GM03348 (cell line): ENCODE measurements around the gene TANGO2.

Experiments
- DNase-seq: peaks from one replicate; pipeline ENCODE4 v3.0.0; 2012; ENCODE audit warnings: low spot score

The TANGO2 gene

DNA sequence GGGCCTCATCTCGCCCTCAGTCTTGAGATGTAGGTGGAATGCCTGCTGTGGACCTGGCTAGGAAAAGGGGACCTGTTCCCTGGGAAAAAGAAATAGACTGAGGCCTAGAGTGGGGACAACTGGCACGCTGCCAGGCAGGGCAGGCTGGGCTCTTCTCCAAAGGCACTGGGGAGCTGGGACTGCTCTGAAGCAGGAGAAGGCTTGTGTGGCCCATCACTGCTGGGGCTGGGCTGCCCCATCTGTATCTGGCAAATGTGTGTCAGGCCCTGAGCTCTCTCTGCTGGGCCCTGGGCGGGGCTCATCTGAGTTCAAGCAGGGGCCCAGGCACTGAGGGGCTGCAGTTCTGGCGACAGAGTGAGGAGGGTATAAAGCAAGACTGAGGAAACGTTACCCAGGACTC is 37.2 kb upstream of the TANGO2 start:
- no peak for DNase-seq

- DNase-seq = peak; percentile 80
Observed at GRCh38 chr22:19984201-19984753, 36.6 kb upstream of the TANGO2 start.

- no peak for DNase-seq
Observed at GRCh38 chr22:19984851-19985811, 35.8 kb upstream of the TANGO2 start.

- no peak for DNase-seq
Observed at GRCh38 chr22:19986011-19986409, 34.9 kb upstream of the TANGO2 start.

DNA sequence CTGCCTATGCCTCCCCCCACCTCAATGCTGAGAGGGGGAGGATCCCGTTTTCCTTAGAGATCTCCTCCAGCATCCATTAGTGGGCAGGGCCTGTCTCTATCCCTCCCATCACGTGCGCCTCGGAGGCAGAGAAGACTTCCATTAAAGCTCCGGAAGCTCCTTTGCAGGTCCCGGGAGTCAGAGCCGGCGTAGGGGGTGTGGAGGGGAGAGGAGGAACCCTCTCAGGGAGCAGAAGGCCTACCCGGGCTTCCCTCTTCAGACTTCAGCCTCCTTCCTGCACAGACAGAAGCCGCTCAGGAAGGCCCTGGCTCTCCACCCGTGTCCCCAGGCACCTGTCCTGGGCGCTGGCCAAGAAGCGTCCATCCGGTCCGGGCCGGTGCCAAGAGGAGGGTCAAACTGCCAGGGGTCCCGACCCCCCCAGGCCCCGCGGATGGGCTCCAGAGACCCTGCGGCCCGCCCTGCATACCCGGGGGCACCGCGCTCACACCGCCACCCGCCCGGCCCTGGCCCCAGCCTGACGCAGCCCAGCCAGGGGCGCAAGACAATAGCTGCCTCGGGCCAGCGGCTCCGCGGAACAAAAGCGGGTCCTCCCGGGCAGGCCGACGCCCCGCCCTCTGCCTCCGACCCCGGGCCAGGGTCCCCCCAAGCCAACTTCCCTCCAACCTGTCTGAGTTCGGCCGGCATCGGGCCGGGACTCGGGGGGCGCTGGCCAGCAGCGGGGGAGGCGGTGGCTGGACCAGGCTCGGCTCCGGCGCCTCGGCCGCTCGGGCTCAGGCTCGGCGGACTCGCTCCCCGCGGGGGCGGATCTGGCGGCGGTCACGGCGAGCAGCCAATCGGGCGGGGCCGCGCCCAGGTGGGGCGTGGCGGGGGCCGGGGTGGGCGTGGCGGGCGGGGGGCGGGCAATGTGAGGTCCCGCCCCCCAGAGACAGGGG is 34.2 kb upstream of the TANGO2 start:
- DNase-seq = peak; percentile 98

DNA sequence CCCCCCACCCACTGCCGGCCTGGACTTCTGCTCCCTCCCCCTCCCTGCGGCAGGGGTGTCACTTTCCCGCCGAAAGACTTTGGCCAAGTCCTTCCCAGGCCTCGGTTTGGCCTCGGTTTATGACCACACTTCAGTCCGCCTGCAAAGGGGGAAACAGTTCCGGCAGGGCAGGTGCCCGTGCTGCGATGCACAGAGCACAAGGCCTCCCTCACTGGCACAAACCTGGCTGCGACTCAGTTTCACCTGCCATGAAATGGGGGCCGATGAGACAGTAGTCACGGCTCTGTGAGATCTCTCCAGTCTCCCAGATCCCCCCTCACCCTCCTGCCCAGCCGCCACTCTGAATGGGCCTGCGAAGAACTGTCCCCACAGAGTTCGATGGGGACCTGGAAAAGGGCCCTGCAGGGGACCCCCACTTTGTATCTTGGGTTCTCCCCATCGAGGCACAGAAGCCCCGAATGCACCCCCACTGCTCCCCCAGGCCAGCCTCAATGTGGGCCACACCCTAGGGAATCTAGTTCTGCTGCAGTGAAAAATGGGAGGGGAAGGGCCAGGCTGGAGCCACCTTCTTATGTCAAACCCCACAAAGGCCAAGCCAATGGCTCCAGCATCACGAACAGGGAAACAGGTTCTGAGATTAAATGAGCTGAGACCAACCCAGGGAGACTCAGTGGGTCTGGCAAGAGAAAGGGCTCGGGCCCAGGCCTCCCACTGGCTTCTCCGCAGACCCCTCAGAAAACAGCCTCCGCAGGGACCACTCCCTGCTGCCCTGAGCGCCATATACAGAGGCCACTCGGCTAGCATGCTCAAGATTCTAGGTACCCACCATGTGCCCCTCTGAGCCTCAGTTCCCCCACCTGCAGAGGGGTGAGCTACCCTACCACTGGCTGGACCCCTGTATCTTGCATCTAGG is 33.3 kb upstream of the TANGO2 start:
- no peak for DNase-seq

- no peak for DNase-seq
Observed at GRCh38 chr22:19988331-19988808, 32.5 kb upstream of the TANGO2 start.

DNA sequence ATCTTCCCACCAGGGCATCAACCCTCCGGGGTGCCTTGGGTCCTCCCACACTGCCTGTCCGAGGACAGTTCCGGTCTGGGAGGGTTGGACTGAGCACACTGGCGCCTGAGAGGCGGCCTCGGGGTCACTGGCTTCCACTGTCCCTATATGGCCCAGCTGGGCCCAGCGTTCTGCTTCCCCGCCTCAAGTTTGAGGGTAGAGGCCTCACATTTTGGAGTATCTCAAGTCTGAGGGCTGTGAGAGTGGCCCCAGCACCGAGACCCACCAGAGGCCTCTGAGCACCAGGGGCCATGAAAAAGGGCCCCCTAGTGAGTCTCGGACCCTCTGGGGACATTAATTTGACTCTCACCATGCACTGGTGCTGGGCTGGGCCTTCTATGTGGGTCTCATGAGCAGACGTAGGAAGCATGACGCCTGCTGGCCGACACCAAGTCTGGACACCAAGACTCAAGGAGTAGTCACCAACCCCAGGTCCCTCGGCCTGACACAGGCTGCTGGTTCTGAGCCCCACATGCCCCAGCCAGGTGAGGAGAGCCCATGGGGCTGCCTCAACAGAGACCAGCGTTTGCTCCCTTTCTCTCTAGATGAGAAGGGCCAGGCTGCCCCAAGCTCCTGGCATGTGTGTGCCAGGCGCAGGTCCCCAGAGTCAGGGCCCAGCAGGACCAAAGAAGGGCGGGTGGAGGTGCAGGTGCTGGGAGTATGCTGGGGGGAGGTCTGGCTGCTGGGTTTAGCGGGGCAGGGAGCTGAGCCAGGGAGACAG is 31.8 kb upstream of the TANGO2 start:
- no peak for DNase-seq

DNA sequence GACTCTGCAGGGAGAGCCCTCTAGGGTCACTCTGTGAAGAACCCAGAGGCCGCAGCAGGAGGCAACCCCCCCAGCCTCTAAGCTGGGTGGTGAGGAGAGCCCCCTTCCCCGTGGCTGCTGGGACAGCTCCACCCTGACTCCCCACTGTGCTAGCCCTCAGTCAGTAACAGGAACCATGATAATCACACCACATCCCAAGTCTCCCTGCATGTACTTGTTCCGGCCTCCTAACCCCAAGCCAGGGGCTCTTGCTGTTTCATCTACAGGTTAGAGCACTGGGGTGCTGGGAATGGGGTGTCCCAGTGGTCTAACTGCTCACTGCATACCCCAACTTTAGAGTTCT is 31.2 kb upstream of the TANGO2 start:
- no peak for DNase-seq

GRCh38 chr22:19990188-19990587 is 30.7 kb upstream of the TANGO2 start:
- no peak for DNase-seq

- no peak for DNase-seq
Observed at GRCh38 chr22:19990609-19991394, 30.1 kb upstream of the TANGO2 start.

DNA sequence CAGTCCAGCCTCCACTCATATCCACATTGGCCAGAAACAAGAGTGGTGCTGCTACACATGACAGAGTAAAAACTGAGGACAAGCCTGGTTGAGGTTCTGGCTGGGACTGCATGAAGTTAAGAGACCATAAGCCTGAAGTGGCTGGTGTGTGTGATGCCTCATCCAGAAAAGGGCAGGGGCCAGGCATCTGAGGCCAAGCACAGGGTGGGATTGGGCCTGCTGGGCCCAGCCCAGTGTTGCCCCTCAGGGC is 29.6 kb upstream of the TANGO2 start:
- no peak for DNase-seq

GRCh38 chr22:19991645-19992451 is 29.1 kb upstream of the TANGO2 start:
- DNase-seq = no peak

DNA sequence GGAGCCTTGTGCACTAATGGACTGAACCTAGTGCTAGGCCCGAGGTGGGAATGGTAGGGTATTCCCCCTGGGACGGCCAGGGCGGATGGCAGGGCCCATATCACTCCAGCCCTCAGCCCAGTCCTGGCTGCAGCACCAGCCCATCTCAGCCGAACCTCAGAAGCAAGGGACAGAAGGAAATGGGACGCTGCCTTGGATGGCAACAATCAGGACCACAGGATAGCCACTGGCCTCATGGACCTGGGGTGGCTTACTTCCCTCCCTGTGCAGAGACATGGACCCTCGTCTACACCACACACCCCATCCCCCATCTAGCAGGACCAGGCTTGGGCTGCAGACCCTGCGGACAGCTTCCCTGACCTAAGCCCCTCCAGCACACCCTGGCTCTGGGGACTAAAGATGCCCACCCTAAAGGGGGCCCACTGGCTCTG is 28.4 kb upstream of the TANGO2 start:
- DNase-seq = no peak

- DNase-seq = no peak
Observed at GRCh38 chr22:19992921-19993355, 28.0 kb upstream of the TANGO2 start.

- DNase-seq = no peak
Observed at GRCh38 chr22:19993926-19994325, 27.0 kb upstream of the TANGO2 start.

DNA sequence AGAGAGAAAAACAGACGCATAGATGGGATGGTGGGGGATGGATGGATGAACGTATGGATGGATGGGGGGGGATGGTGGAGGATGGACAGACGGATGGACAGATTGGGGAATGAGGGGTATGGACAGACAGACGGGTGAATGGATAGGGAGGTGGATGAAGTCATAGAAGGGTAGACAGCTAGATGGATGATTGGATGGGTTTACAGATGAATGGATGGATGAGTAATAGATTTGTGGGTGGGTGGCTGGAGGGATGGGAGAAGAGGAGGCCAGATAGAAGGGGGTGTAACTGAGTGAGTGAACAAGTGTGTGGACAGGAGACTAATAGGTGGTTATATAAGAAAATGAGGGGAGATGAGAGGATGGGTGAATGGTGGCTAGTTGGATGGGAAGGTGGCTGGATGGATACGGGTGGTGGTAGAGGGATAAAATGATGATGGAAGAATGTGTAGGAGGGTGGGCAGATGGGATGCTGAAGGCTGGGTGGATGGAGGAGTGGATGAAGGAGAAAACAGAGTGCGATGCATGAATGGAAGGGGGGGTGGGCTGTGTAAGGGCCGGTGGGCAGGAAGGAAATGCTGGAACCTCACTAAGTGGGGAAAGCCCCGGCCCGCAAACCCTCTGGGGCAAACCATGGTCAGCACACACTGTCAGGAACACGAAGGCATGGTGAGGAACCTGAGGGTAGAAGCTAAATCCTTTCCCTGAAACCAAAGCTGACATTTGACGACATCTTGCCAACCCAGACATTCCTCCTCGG is 25.9 kb upstream of the TANGO2 start:
- no peak for DNase-seq

- DNase-seq = peak; percentile 65
Observed at GRCh38 chr22:19995611-19996339, 25.1 kb upstream of the TANGO2 start.
